Naive thymus-derived CD4-positive, alpha-beta T cell (primary cell): ENCODE measurements around the gene FAM83E. TPM values are rescaled to one million over a fixed set of nuclear protein-coding genes. Genes with fewer than 3 reads are reported as not detected.
"Not testable (repeated sequence)": the region's sequence is repeated elsewhere in the genome, so short reads cannot be mapped to it uniquely, and the experiment has no call there.

Experiments
- ATAC-seq: fragments of 150-1000 bp; cut with Tn5 transposase; 2 replicates; pipeline ENCODE4 v1.10.0; 2021; ENCODE audit warnings: mild to moderate bottlenecking, moderate library complexity
- CTCF ChIA-PET: fragments of 350-600 bp; sonication (Branson Sonifier 250); formaldehyde crosslinking; loops from one replicate; lab custom pipeline; 2021; ENCODE audit warnings: antibody characterized with exemption; lab: Charles Lee
- POLR2A ChIA-PET: fragments of 350-600 bp; sonication (Branson Sonifier 250); formaldehyde crosslinking; loops from one replicate; lab custom pipeline; 2021; ENCODE audit warnings: antibody characterized with exemption, inconsistent platforms; lab: Charles Lee
- DNase-seq, 9 donors: peaks; one replicate each; pipeline versions ENCODE4 v3.0.0 to v3.0.0-alpha.2; 2020 to 2022; ENCODE audit warnings: mixed read lengths in 1 of 9
- H3K27ac ChIP-seq: one replicate; pipeline ENCODE4 v1.7.0; 2013; ENCODE audit warnings: mild to moderate bottlenecking, low read depth, low read length, moderate library complexity
- H3K27me3 ChIP-seq, 2 donors: one replicate each; pipeline ENCODE4 v1.7.0; 2013; ENCODE audit warnings: low read length in 2 of 2, mild to moderate bottlenecking in 2 of 2, moderate library complexity in 2 of 2; ENCODE audit not compliant: control insufficient read depth in 2 of 2, insufficient read depth in 2 of 2
- H3K36me3 ChIP-seq, 3 experiments: 1 replicate in 2 of 3; 2 replicates in 1 of 3; pipeline ENCODE4 v1.7.0; 2013; ENCODE audit warnings: low read length in 3 of 3, mild to moderate bottlenecking in 3 of 3, moderate library complexity in 1 of 3; ENCODE audit not compliant: insufficient read depth in 3 of 3, control insufficient read depth in 2 of 3
- H3K4me1 ChIP-seq, 2 donors: one replicate each; pipeline ENCODE4 v1.7.0; 2013; ENCODE audit warnings: low read length in 2 of 2, mild to moderate bottlenecking in 2 of 2, moderate library complexity in 1 of 2; ENCODE audit not compliant: control insufficient read depth in 2 of 2, insufficient read depth in 2 of 2
- H3K4me3 ChIP-seq: 2 replicates; pipeline ENCODE4 v1.7.0; 2013; ENCODE audit warnings: mild to moderate bottlenecking, low read length
- H3K9me3 ChIP-seq, 3 experiments: 1 replicate in 2 of 3; 2 replicates in 1 of 3; pipeline ENCODE4 v1.7.0; 2013; ENCODE audit warnings: low read length in 3 of 3; ENCODE audit not compliant: control insufficient read depth in 2 of 3
- H3K27ac Mint-ChIP-seq, 9 donors: one replicate each; pipeline ENCODE4 v1.8.0; 2020 to 2022; ENCODE audit warnings: mixed read lengths in 9 of 9, mild to moderate bottlenecking in 8 of 9, moderate library complexity in 5 of 9, inconsistent platforms in 2 of 9
- H3K27me3 Mint-ChIP-seq, 5 donors: one replicate each; pipeline ENCODE4 v1.8.0; 2021 to 2022; ENCODE audit warnings: mixed read lengths in 5 of 5, mild to moderate bottlenecking in 1 of 5
- H3K36me3 Mint-ChIP-seq, 5 donors: one replicate each; pipeline ENCODE4 v1.8.0; 2020 to 2022; ENCODE audit warnings: mixed read lengths in 5 of 5, mild to moderate bottlenecking in 3 of 5, inconsistent platforms in 1 of 5
- H3K4me1 Mint-ChIP-seq, 7 donors: one replicate each; pipeline ENCODE4 v1.8.0; 2020 to 2022; ENCODE audit warnings: mixed read lengths in 7 of 7, mild to moderate bottlenecking in 3 of 7, inconsistent platforms in 1 of 7
- H3K4me3 Mint-ChIP-seq, 10 donors: one replicate each; pipeline ENCODE4 v1.8.0; 2020 to 2022; ENCODE audit warnings: mild to moderate bottlenecking in 10 of 10, mixed read lengths in 10 of 10, moderate library complexity in 6 of 10, inconsistent platforms in 2 of 10
- H3K9me3 Mint-ChIP-seq, 11 donors: one replicate each; pipeline ENCODE4 v1.8.0; 2020 to 2022; ENCODE audit warnings: mixed read lengths in 11 of 11, mild to moderate bottlenecking in 4 of 11, inconsistent platforms in 1 of 11, moderate library complexity in 1 of 11
- intact Hi-C, 2 donors: fragments of 100-400 bp; cut with micrococcal nuclease; formaldehyde crosslinking; loops; one replicate each; pipeline ENCODE4 v1.15.1; 2023
- polyA plus RNA-seq, 2 donors: library from polyadenylated mRNA; unstranded; fragments of 300-500 nt; fragmentation: Illumina TruSeq; gene quantifications; one replicate each; pipeline ENCODE4 v1.2.3, GENCODE V29; 2021
- total RNA-seq, 6 experiments: library from RNA in 5 of 6; stranded (reverse) in 5 of 6; gene quantifications; 1 replicate in 5 of 6; 2 replicates in 1 of 6; pipeline ENCODE4 v1.2.3 and lab custom pipeline; 2021 to 2026

FAM83E gene
- total and polyA plus RNA-seq, 7 experiments from 2014 or later, result 0.66 to 3.7 (median 2.4) TPM; not detected in 2

- ATAC-seq, H3K4me3 Mint-ChIP-seq, POLR2A ChIA-PET, H3K4me1 Mint-ChIP-seq, DNase-seq, H3K36me3 ChIP-seq, H3K27me3 ChIP-seq, H3K4me3 ChIP-seq, H3K27ac Mint-ChIP-seq, H3K4me1 ChIP-seq, H3K9me3 Mint-ChIP-seq, H3K36me3 Mint-ChIP-seq, H3K27me3 Mint-ChIP-seq, intact Hi-C loops, H3K27ac ChIP-seq, H3K9me3 ChIP-seq: not testable (repeated sequence)
- CTCF ChIA-PET, result interaction anchor here (0.7 kb wide), 1 partner anchor 1236 kb away, joined by 3 read pairs; no protein-coding TSS in a partner anchor
Observed at GRCh38 chr19:48577908-48578307, 37.0 kb downstream of the FAM83E start.

- intact Hi-C loops, result no loop called here
- H3K36me3 ChIP-seq, result no peaks in the 10 kb centered on the region
- no peaks in the 10 kb centered on the region for H3K27me3 ChIP-seq
- no peak overlapping the region for H3K4me3 ChIP-seq
- no peak overlapping the region for H3K27ac Mint-ChIP-seq
- peaks cover 0 to 4% (median 0%) of the 10 kb centered on the region in 7 donors for H3K4me1 Mint-ChIP-seq
- H3K36me3 Mint-ChIP-seq, result no peaks in the 10 kb centered on the region
- ATAC-seq, result no peak
- H3K27me3 Mint-ChIP-seq, result no peaks in the 10 kb centered on the region
- no peaks in the 10 kb centered on the region for H3K9me3 Mint-ChIP-seq
- ChIA-PET POLR2A (no interaction called here), CTCF (no interaction called here)
- no peak overlapping the region for H3K27ac ChIP-seq
- H3K9me3 ChIP-seq, result no peaks in the 10 kb centered on the region
- no peak for DNase-seq
- H3K4me3 Mint-ChIP-seq, result no peak overlapping the region
- H3K4me1 ChIP-seq, result no peaks in the 10 kb centered on the region
Observed at GRCh38 chr19:48575931-48576622, 38.8 kb downstream of the FAM83E start.

- DNase-seq (no peak), ATAC-seq (no peak)
- Mint-ChIP-seq H3K27ac (no peak overlapping the region), H3K4me3 (no peak overlapping the region), H3K4me1 (peaks cover 0 to 4% (median 0%) of the 10 kb centered on the region in 7 donors), H3K36me3 (no peaks in the 10 kb centered on the region), H3K27me3 (peaks cover 0 to 4% (median 0%) of the 10 kb centered on the region in 5 donors), H3K9me3 (no peaks in the 10 kb centered on the region)
- intact Hi-C loops, result no loop called here
- Histone ChIP-seq H3K27me3 (no peaks in the 10 kb centered on the region), H3K4me1 (no peaks in the 10 kb centered on the region), H3K36me3 (no peaks in the 10 kb centered on the region), H3K4me3 (no peak overlapping the region), H3K9me3 (no peaks in the 10 kb centered on the region), H3K27ac (no peak overlapping the region)
- CTCF ChIA-PET, result interaction anchor here (0.5 to 1.7 kb wide), 2 partner anchors 11 to 390 kb away, joined by 3 to 6 read pairs; no protein-coding TSS in a partner anchor
- POLR2A ChIA-PET, result no interaction called here
Observed at GRCh38 chr19:48573163-48573505, 41.7 kb downstream of the FAM83E start.

- intact Hi-C loops, result no loop called here
- Mint-ChIP-seq H3K4me3 (no peak overlapping the region), H3K27me3 (peaks cover 0 to 6% (median 3%) of the 10 kb centered on the region in 5 donors), H3K27ac (no peak overlapping the region), H3K36me3 (no peaks in the 10 kb centered on the region), H3K4me1 (peaks cover 0 to 4% (median 0%) of the 10 kb centered on the region in 7 donors), H3K9me3 (no peaks in the 10 kb centered on the region)
- ChIA-PET POLR2A (no interaction called here), CTCF (interaction anchor here (1.2 kb wide), 1 partner anchor 12 kb away, joined by 3 read pairs; no protein-coding TSS in a partner anchor)
- Histone ChIP-seq H3K9me3 (no peaks in the 10 kb centered on the region), H3K4me3 (no peak overlapping the region), H3K4me1 (no peaks in the 10 kb centered on the region), H3K36me3 (no peaks in the 10 kb centered on the region), H3K27ac (no peak overlapping the region), H3K27me3 (no peaks in the 10 kb centered on the region)
- no peak for ATAC-seq
- no peak for DNase-seq
Observed at GRCh38 chr19:48571378-48572162, 43.3 kb downstream of the FAM83E start.

- no peaks in the 10 kb centered on the region for H3K9me3 Mint-ChIP-seq
- Histone ChIP-seq H3K27ac (no peak overlapping the region), H3K4me1 (no peaks in the 10 kb centered on the region), H3K27me3 (no peaks in the 10 kb centered on the region), H3K36me3 (no peaks in the 10 kb centered on the region), H3K4me3 (no peak overlapping the region), H3K9me3 (no peaks in the 10 kb centered on the region)
- H3K4me1 Mint-ChIP-seq, result peaks cover 0 to 4% (median 0%) of the 10 kb centered on the region in 7 donors
- intact Hi-C loops, result no loop called here
- H3K27ac Mint-ChIP-seq, result no peak overlapping the region
- peaks cover 0 to 6% (median 3%) of the 10 kb centered on the region in 5 donors for H3K27me3 Mint-ChIP-seq
- H3K36me3 Mint-ChIP-seq, result no peaks in the 10 kb centered on the region
- ChIA-PET POLR2A (no interaction called here), CTCF (interaction anchor here (0.5 to 0.7 kb wide), 2 partner anchors 24 to 144 kb away, joined by 3 read pairs; no protein-coding TSS in a partner anchor)
- DNase-seq, result no peak
- no peak overlapping the region for H3K4me3 Mint-ChIP-seq
- no peak for ATAC-seq
Observed at GRCh38 chr19:48569814-48570213, 45.1 kb downstream of the FAM83E start.

- ChIA-PET CTCF (no interaction called here), POLR2A (no interaction called here)
- DNase-seq, result no peak
- Histone ChIP-seq H3K36me3 (no peaks in the 10 kb centered on the region), H3K27ac (no peak overlapping the region), H3K4me3 (no peak overlapping the region), H3K4me1 (no peaks in the 10 kb centered on the region), H3K9me3 (no peaks in the 10 kb centered on the region), H3K27me3 (no peaks in the 10 kb centered on the region)
- ATAC-seq, result no peak
- Mint-ChIP-seq H3K27me3 (peaks cover 0 to 6% (median 3%) of the 10 kb centered on the region in 5 donors), H3K9me3 (no peaks in the 10 kb centered on the region), H3K36me3 (no peaks in the 10 kb centered on the region), H3K4me3 (no peak overlapping the region), H3K27ac (no peak overlapping the region), H3K4me1 (no peaks in the 10 kb centered on the region)
- intact Hi-C loops, result no loop called here
Observed at GRCh38 chr19:48568345-48568886, 46.5 kb downstream of the FAM83E start.
